Measurements from ENCODE around the gene QRFPR.
"Not testable (repeated sequence)": the region's sequence is repeated elsewhere in the genome, so short reads cannot be mapped to it uniquely, and the experiment has no call there.

The QRFPR gene

DNA sequence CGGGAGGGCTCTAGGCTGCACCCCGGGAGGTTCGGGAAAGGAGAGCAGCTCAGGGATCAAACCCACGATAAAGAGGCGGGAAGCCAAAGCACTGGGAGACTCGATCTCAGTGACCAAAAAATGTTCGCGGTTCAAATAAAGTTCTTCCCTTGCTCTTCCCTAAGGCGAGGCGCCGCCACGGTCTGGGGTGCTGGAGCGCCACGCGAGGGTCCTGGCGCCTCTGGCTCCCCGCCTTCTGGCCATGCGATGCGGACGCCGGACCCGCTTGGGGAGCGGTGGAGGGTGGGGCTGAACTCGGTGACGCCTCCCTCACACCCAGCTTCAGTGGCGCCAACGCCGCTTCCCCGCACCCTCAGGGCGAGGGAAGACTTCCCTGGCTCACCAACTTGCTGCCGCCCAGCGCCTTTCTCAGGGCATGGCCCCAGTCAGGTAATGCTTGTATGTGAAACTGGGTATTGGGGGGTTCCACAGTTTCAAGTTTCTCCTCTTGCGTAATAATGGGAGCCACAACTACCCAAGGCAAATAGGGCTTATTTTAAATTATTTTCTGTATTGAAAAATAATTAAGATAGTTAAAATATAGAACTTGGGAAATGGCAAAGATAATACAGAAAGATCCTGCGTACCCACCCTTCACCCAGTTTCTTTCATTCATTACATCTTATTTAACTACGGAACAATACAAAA, at the start of gene QRFPR:
TSS of gene QRFPR (minus strand) at position 243 of the 687 bp plus-strand sequence. CDS start 371 bp downstream, outside the sequence.
- peak; percentile 63 for DNase-seq

GRCh38 chr4:121428721-121429120, 47.9 kb upstream of the QRFPR start:
- DNase-seq: no peak

GRCh38 chr4:121421594-121421993, 40.8 kb upstream of the QRFPR start:
- DNase-seq: no peak

DNA sequence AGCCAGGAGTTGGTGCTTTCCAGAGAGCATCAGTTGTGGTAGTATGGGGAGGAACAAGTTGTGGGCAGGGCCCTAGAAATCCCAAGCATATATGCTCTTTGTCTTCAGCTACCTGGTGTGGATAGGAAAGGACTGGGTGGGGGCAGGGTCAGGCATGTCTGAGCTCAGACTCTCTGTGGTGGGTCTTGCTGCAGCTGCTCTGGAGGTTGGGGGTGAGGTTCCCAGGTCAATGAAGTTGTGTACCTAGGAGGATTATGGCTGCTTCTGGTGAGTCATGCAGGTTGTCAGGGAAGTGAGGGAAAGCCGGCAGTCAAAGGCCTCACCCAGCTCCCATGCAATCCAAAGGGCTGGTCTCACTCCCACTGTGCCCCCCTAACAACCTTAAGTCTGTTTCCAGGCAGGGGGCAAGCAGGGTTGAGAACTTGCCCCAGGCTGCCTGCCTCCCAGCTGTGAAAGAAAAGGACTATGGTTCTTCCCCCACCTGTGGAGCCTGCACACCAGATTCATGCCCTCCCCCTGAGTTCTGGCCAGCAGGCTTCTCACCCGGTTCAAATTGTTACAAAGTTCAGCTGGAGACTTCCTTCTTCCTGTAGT, 30.4 kb upstream of the QRFPR start:
- DNase-seq: no peak

DNA sequence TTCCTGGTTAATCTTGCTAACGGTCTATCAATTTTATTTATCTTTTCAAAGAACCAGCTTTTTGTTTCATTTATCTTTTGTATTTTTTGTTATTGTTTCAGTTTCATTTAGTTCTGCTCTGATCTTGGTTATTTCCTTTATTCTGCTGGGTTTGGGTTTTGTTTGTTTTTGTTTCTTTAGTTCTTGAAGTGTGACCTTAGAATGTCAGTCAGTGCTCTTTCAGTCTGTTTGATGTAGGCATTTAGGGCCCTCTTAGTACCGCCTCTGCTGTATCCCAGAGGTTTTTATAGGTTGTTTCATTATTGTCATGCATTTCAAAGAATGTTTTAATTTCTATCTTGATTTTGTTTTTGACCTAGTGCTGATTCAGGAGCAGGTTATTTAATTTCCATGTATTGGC, 27.7 kb upstream of the QRFPR start:
- DNase-seq: not testable (repeated sequence)

GRCh38 chr4:121400632-121401031, 19.8 kb upstream of the QRFPR start:
- no peak for DNase-seq

GRCh38 chr4:121397941-121398601, 17.3 kb upstream of the QRFPR start:
- DNase-seq: no peak

DNA sequence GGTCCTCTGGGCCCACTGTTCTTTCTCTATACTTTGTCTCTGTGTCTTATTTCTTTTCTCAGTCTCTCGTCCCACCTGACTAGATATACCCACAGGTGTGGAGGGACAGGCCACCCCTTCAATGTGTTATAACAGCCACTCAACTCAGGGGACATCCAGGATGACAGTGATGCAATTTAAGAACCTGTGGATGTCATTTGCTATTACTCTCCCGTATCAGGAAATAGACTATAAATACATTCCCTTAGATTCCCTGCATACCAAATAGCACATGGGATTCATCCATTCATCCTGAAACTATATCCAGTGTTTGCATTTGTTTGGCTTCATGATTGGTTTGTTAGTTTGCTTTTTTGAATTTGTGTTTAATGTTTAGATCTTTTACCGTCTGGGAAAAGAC, 16.6 kb upstream of the QRFPR start:
- DNase-seq: no peak

GRCh38 chr4:121392426-121393086, 11.7 kb upstream of the QRFPR start:
- DNase-seq: no peak

- no peak for DNase-seq
Measured at GRCh38 chr4:121390335-121390734, 9.5 kb upstream of the QRFPR start.

DNA sequence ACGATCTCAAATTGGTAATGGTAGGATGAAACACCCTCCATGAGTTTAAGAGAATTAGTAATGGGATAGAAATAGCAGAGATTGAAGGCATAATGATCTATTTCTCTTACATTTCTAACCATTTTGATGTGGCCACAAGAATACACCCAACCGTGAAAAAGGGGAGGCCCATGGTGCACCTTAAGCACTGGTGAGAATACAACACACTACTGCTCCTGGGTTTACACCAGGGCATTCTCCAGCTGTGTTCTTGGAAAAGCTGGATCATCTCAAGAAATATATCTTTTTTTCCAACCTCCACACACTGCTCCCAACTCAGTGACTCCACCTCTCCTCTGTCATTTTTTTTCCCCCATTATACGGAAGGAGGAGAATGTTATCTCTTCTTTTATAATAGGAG, 1.5 kb downstream of the QRFPR start:
- no peak for DNase-seq

GRCh38 chr4:121377076-121377475, 3.7 kb downstream of the QRFPR start:
- no peak for DNase-seq

GRCh38 chr4:121376556-121376955, 4.3 kb downstream of the QRFPR start:
- DNase-seq: no peak

DNA sequence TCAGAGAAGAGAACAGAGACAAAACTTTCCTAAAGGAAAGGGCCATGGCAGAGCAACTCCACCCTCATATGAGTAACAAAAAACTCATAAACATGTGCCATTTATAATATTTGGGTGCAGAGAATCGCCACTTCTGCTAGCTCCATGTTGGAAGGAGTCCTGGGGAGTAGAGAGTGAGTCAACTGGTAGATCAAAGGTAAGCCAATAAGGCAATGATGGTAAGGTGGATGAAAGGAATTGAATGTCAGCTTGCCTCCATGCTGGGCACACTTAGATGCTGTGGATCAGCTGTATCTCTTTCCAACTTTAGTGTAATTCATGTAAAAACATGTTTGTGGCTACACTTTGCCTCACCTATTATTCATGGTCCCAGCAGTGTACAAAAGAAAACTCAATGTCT, 4.7 kb downstream of the QRFPR start:
- DNase-seq: no peak

DNA sequence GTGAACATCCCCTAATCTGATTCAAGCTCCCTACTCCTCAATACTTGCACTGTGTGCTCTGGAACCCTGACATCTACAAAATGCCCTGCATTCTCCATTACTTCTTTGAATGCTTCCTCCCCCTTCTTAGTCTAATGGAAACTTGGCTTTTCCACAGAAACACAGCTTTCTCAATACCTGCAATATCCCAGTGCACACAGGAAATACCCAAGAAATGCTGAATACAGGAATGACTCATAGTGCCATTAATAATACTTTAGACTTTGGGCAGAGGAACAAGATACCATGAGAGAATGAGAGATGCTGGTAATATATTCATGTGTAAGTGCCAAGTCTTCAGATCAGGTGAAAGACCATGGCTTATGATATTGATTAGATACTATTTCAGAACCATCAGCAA, 5.6 kb downstream of the QRFPR start:
- no peak for DNase-seq

DNA sequence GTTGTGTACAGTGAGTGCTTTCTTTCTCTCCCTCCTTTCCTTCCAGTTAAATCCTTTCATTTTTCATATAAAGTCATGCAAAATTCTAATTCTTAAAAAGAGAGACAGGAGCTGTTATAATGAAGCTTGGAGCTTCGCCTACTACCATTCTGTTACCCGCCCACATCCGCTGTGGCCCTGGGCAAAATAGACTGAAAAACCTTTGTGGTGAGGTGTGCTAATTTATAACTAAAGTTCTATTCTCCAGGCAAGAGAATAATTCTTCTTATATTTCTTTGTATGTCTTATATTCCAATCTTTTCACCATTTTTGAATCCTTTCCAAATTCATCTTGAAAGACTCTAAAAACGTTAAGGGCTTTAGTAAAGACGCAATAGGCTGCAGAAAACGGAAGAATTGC, 7.0 kb downstream of the QRFPR start:
- no peak for DNase-seq

DNA sequence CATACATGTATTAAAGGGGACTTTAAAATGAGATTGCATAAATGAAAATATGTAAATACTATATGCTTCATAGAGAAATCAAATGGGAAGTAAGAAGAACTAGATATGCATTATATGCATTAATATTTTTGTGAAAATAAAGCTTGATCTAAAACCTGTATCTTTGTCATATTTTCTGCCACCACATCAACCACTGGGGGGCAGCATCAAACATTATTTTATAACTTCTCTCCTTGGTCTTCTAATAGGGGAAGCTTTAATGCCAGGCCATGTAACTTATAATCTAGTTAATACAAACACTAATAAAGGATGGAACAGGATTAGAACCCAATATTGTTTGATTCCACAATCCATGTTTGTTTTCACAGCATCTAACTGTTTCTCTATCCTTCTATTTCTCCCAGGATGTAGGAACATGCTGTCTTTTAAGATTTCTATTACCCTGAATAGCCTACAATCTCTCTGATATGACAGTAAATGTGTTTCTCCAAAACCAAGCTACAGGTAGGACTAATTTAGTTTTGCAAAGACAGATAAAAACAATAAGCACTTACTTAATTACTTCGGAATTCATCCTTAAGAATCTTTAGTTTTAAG, 10.0 kb downstream of the QRFPR start:
- DNase-seq: no peak

GRCh38 chr4:121360495-121360894, 20.3 kb downstream of the QRFPR start:
- no peak for DNase-seq

GRCh38 chr4:121358473-121358872, 22.3 kb downstream of the QRFPR start:
- DNase-seq: no peak

DNA sequence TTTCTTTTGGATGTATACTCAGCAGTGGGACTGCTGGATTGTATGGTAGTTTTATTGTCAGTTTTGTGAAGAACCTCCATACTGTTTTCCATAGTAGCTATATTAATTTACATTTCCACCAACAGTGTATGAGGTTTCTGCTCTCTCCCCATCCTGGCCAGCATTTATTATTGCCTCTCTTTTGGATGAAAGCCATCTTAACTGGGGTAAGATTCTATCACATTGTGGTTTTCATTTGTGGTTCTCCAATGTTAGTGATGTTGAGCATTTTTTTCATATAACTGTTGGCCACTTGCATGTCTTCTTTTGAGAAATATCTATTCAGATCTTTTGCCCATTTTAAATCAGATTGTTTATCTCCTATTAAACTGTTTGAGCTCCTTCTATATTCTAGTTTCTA, 27.6 kb downstream of the QRFPR start:
- DNase-seq: no peak

GRCh38 chr4:121344098-121344497, 36.7 kb downstream of the QRFPR start:
- DNase-seq: no peak

- no peak for DNase-seq
Measured at GRCh38 chr4:121340247-121340646, 40.6 kb downstream of the QRFPR start.

DNA sequence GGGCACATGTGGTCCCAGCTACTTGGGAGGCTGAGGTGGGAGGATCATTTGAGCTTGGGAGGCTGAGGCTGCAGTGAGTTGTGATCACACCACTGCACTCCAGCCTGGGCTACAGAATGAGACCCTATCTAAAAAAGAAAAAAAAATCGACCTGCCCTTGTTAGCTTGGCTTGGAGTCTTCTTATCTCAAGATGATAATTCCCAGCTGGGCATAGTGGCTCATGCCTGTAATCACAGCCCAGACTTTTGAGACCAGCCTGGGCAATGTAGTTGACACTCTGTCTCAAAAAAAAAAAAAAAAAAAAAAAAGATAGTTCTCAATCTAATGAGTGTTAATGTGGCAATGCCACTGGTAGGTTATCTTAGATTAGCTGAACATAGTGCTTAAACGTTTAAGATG, 41.0 kb downstream of the QRFPR start:
- no peak for DNase-seq
